GM12873 (cell line): Measurements from ENCODE around the gene CFAP47.

ENCODE experiments used
- CTCF ChIP-seq: IDR thresholded peaks from 2 replicates; pipeline ENCODE4 v1.5.1; 2012; ENCODE audit warnings: low read depth, mild to moderate bottlenecking, moderate library complexity, low read length, control low read depth; ENCODE audit not compliant: insufficient read depth; ENCODE audit errors: missing control alignments

CFAP47 gene, protein sequence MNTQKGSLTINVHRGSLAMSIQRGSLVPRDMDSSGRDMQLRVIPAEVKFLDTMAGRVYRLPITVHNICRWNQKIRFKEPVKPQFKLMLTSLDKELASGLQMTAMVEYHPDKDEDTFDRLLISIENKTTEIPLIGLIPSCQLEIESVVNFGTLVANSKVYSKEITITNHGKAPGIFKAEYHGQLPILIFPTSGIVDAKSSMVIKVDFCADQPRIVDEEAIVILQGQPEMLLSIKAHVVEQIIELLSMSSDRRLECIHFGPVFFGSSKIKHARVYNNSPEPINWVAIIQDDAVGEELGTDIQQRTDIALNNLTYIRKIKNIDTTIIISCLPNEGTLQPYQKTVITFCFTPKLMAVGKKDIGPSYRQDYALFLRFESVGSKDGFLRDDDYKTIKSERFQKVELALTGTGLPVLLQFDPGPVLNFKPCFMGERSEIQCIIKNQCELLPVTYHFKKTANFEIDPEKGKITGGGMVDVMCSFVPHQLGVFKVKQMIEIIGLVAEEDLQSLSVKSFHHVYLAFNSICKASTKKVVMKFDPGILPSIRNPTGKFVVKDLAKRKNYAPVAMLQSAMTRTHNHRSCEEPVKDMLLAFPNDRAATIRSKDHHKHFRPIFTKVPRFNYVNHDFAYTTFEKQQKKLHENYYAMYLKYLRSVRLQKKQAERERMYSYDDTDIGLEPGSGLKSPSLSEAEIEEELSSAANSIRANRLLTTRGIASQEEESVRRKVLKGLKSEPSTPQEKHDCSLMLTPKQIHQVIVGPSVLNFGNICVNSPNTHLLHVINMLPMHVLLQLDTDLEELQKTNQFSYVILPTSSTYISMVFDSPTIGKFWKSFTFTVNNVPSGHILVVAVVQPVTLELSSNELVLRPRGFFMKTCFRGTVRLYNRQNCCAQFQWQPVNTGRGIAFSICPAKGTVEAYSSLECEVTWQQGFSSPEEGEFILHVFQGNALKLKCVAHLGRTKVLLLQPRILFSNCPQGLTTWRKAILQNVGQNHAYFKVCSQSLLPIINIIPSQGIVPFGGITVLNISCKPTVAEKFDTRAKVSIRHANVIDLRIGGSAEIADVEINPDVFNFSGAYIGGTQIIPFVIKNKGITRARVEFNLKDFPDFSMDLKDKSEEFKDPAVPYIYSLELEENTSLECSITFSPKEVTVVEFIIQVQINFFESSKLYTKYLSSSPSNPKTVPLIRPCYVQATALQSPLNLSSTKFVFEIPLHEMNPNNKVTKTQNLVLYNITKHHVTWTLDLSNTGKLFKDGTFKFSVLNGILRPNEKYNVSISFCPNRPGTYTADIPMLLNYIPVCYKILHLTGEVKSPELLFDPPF (N-terminal part only)

DNA sequence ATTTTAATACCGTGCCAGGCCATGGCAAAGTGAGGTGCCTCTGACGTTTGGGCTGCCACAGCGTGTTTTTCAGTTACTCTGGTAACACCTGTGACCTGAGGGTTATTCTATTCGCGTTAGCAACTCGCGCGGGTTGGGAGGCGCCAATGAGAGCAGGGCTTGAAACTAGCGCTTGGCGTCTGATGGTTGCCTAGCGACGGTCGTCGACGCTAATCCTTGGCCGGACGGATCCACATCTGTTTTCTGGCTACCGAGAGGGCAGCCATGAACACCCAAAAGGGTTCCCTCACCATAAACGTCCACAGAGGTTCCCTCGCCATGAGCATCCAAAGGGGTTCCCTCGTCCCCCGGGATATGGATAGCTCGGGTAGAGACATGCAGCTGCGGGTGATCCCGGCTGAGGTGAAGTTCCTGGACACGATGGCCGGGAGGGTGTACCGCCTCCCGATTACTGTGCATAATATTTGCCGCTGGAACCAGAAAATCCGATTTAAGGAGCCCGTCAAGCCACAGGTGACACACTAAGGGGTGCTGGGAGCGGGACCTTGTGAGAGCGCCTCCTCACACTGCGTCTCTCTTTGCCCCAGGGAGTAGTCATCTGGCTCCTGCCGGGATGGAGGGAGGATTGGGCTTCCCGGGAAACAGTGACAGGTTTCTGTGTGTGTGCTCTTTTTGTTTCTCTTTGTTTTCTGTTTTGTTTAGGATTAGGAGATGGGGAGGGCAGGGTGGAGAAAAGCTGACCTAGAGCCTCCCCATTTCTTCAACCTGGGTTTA, at the start of gene CFAP47:
Gene CFAP47, plus strand, starts transcription at position 199 of the 774 bp plus-strand sequence. Its CDS starts 66 bp downstream, at position 265.
- TF ChIP-seq CTCF = no peak

GRCh38 chrX:35880601-35881000, 38.9 kb upstream of the CFAP47 start:
- TF ChIP-seq CTCF = no peak

DNA sequence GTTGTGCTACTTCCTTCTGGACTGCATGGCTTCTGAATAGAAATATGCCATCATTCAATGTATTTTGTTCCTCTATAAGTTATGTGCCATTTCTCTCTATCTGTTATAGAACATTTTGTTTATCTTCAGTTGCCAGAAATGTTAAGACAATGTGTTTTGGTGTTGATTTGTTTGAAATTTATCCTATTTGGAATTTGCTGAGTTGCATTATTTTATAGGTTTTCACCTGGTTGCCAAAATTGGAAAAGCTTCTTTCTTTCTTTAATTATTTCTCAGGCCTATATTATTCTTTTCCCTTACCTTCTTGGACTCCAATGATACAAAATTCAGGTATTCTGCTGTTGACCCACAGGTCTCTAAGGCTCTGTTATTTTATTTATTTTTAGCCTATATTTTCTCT, 33.4 kb upstream of the CFAP47 start:
- TF ChIP-seq CTCF = no peak

DNA sequence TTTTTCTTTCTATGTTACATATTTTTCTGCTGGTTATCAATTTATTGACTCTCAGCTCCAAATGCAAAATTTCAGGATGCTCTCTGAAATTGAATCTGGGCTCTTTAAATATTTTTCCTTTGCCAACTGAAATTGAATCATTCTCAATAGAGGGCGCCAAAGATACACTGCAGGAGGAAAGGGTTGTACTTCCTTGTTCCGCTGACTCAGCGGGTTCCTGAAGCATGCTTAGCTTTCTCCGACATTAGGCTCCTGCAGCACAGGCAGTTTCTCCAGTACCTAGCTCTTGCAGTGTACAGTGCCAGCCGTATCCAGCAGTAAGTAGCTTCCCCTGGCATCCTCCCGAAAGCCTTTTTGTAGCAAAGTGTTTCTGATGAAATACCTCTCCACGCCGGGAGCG, 28.8 kb upstream of the CFAP47 start:
- TF ChIP-seq CTCF = peak; percentile 60

GRCh38 chrX:36007207-36007606, 87.7 kb downstream of the CFAP47 start:
- TF ChIP-seq CTCF = no peak

GRCh38 chrX:36019125-36019524, 99.6 kb downstream of the CFAP47 start:
- no peak for TF ChIP-seq CTCF
